Mucosa of descending colon (tissue), 3 donors: ENCODE measurements around the gene SERPINB11. TPM values are rescaled to one million over a fixed set of nuclear protein-coding genes. Genes with fewer than 3 reads are reported as not detected.

ENCODE experiments used
- ATAC-seq: fragments of 200-7000 bp; cut with Tn5 transposase; one replicate; pipeline ENCODE4 v1.9.1; 2020; ENCODE audit warnings: mild to moderate bottlenecking, moderate library complexity
- DNase-seq, 3 donors: peaks; one replicate each; pipeline ENCODE4 v3.0.0-alpha.2; 2020
- H3K36me3 ChIP-seq: fragments of 200-600 bp; one replicate; pipeline ENCODE4 v1.8.0; 2021; ENCODE audit warnings: low read depth, mild to moderate bottlenecking
- H3K4me1 ChIP-seq: fragments of 200-600 bp; one replicate; pipeline ENCODE4 v1.8.0; 2021; ENCODE audit warnings: low read depth, mild to moderate bottlenecking
- H3K4me3 ChIP-seq: fragments of 200-600 bp; one replicate; pipeline ENCODE4 v1.8.0; 2021; ENCODE audit warnings: mild to moderate bottlenecking
- H3K9me3 ChIP-seq: fragments of 200-600 bp; one replicate; pipeline ENCODE4 v1.8.0; 2021; ENCODE audit warnings: mild to moderate bottlenecking
- intact Hi-C, 2 donors: fragments of 100-400 bp; cut with DNase I in 1 of 2; cut with micrococcal nuclease in 1 of 2; formaldehyde crosslinking; loops; one replicate each; pipeline versions ENCODE4 v1.11.0 to v1.11.1; 2022; cut with DNase I, micrococcal nuclease
- total RNA-seq, 3 donors: library from RNA; stranded (reverse); fragmentation: NEBNext Ultra II Directional in 2 of 3; extraction: Animal tissue kit (Norgen Biotek cat#: 25700) in 2 of 3; gene quantifications; one replicate each; pipeline versions ENCODE4 v1.2.1 to v1.2.4, GENCODE V29; 2021 to 2023
- TF ChIP-seq, protein P1 (sequence below): fragments of 200-600 bp; IDR thresholded peaks from one replicate; pipeline ENCODE4 v1.8.0; 2022; ENCODE audit warnings: antibody characterized with exemption, mild to moderate bottlenecking
- donor health status: DM: no; HTN: no; CAD: no; lungs with moderate emphysema.
- donor health status: DM: no; HTN: no; CAD: no.
- donor health status: DM: no; HTN: yes; CAD: no.

SERPINB11 gene
- total RNA-seq, 3 donors from 2014 or later = not detected

DNA sequence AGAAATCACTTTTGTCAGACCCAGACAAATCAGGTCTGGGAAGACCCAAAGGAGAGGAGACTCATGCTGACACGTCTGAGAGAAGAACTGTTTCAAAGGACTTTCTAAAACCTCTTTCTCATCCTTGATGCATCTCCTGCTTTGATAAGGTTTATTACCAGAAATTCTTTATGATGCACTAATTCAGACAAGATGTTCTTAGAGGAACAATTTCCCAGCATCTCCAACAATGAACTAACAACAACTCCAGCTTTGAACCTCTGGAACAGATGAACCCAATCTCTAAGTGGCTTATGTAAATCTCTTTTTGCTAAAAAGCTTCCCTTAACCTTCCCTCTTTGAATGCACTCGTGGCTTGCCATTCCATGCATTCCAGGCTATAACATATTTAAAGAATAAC lies 15.9 kb upstream of the SERPINB11 start:
- DNase-seq = no peak
- TF ChIP-seq, protein P1, sequence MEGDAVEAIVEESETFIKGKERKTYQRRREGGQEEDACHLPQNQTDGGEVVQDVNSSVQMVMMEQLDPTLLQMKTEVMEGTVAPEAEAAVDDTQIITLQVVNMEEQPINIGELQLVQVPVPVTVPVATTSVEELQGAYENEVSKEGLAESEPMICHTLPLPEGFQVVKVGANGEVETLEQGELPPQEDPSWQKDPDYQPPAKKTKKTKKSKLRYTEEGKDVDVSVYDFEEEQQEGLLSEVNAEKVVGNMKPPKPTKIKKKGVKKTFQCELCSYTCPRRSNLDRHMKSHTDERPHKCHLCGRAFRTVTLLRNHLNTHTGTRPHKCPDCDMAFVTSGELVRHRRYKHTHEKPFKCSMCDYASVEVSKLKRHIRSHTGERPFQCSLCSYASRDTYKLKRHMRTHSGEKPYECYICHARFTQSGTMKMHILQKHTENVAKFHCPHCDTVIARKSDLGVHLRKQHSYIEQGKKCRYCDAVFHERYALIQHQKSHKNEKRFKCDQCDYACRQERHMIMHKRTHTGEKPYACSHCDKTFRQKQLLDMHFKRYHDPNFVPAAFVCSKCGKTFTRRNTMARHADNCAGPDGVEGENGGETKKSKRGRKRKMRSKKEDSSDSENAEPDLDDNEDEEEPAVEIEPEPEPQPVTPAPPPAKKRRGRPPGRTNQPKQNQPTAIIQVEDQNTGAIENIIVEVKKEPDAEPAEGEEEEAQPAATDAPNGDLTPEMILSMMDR = no peak
- intact Hi-C loops = no loop called here
- H3K9me3 ChIP-seq = no peaks in the 10 kb centered on the region
- H3K4me1 ChIP-seq = no peaks in the 10 kb centered on the region
- no peaks in the 10 kb centered on the region for H3K36me3 ChIP-seq
- no peak overlapping the region for H3K4me3 ChIP-seq
- ATAC-seq = no peak

DNA sequence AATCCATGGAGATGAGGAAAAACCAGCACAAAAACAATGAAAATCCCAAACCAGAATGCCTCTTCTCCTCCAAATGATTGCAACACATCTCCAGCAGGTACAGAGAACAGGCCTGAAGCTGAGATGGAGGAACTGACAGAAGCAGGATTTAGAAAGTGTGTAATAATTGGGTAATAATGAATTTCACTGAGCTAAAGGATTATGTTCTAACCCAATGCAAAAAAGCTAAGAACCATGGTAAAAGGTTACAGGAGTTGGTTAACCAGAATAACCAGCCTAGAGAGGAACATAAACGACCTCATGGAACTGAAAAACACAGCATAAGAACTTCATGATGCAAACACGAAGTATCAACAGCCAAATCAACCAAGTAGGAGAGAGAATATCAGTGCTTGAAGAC lies 13.7 kb upstream of the SERPINB11 start:
- ATAC-seq = no peak
- intact Hi-C loops = no loop called here

DNA sequence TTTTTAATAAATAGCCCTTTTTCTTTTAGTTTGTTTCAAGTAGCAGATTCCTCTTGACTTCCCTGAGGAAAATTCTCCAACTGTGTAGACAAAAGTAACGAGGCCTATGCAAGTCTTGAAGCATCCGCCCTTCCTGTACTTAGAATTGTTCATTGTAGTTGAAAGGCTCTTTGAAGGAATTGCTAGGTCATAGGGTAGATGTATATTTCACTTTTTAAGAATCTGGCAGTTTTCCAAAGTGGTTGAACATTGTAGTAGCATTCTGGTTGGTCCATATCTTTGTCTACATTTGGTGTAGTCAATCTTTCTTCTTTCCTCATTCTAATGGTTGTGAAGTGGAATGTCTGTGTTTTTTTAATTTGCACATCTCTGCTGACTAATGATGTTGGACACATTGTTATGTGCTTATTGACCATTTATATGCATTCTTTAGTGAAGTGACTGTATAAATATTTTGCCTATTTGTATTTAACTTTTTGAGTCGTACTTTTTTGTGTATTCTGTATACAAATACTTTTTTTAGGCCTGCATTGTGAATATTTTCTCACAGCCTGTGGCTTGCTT lies 5.6 kb upstream of the SERPINB11 start:
- Histone ChIP-seq H3K4me1 (no peaks in the 10 kb centered on the region), H3K4me3 (no peak overlapping the region)
- ATAC-seq = no peak

More for the DNA sequence above, 13.7 kb upstream of the SERPINB11 start:
- no peak overlapping the region for H3K4me3 ChIP-seq
- H3K9me3 ChIP-seq = no peaks in the 10 kb centered on the region
- no peaks in the 10 kb centered on the region for H3K36me3 ChIP-seq
- DNase-seq = no peak
- TF ChIP-seq, protein P1 = no peak
- no peaks in the 10 kb centered on the region for H3K4me1 ChIP-seq

DNA sequence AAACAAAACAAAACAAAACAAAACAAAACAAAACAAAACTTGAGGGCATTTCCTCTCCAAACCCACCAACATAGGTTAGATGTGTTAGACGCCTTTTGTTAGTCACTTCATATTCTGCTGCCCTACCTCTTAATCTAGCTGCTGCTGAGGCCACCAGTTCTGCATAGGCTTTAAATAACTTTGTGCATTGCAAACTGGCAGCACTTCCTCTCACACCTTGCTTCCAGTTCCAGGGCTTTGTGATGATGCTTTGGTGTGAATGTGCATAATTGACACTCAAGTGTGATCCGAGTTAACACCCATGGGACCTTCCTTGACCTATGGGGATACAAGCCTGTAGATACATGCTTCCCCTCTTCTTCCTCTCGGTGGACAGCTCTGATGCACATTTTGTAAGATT lies 2.3 kb upstream of the SERPINB11 start:
- Histone ChIP-seq H3K36me3 (no peaks in the 10 kb centered on the region), H3K9me3 (no peaks in the 10 kb centered on the region), H3K4me3 (no peak overlapping the region), H3K4me1 (no peaks in the 10 kb centered on the region)
- DNase-seq (no peak), ATAC-seq (no peak)
- intact Hi-C loops = no loop called here
- TF ChIP-seq, protein P1 = no peak

More for the DNA sequence above, 5.6 kb upstream of the SERPINB11 start:
- no peaks in the 10 kb centered on the region for H3K36me3 ChIP-seq
- no peak for DNase-seq
- intact Hi-C loops = no loop called here
- TF ChIP-seq, protein P1 = no peak
- H3K9me3 ChIP-seq = no peaks in the 10 kb centered on the region

DNA sequence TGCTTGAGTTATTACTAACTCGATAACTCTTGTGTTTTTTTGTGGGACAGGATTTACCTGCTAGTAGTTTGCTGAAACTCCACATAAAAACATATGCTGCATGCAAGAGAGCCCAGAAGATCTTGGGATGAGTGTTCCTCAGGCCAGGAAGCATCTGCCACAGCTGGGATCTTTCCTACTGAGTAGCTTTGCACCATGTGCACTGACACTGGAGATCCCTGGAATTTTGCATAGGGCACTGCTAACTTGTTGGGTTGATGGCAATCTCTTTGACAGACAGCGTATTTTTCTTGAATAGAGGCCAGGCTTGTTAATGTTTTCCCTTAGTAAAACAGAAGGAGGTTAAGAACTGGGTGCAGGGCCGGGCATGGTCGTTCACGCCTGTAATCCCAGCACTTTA lies 808 bp upstream of the SERPINB11 start:
- H3K4me3 ChIP-seq = no peak overlapping the region
- ATAC-seq = no peak
- no peaks in the 10 kb centered on the region for H3K9me3 ChIP-seq
- TF ChIP-seq, protein P1 = no peak
- H3K4me1 ChIP-seq = no peaks in the 10 kb centered on the region
- no peaks in the 10 kb centered on the region for H3K36me3 ChIP-seq
- DNase-seq = no peak
- intact Hi-C loops = no loop called here

DNA sequence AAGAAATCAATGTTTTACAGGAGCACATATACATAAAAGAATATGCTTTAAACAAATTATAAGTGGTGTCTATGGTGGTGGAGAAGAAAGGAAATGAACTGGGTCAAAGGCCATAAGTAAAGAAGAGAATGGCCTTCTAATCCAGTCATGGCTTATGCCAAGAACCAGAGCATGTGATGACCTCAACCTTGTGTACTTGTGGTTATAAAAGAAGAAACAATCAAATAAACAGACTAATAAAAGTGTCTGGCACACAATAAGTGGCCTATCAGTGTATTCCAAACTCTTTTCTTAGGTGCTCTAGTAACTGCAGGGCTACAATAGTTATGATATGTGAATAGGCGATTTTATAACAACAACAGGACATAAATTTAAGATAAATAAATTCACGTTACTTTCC lies 2.6 kb downstream of the SERPINB11 start:
- intact Hi-C loops = no loop called here
- no peaks in the 10 kb centered on the region for H3K9me3 ChIP-seq
- no peak for DNase-seq
- no peaks in the 10 kb centered on the region for H3K36me3 ChIP-seq
- TF ChIP-seq, protein P1 = no peak
- no peak for ATAC-seq
- no peak overlapping the region for H3K4me3 ChIP-seq
- no peaks in the 10 kb centered on the region for H3K4me1 ChIP-seq
